ENCODE data around the gene FBXO7.

FBXO7 gene

GRCh38 chr22:32531228-32531627, 56.6 kb downstream of the FBXO7 start:
- TF ChIP-seq REST (IDR thresholded peaks at IDR 0.05; ENCODE audit: insufficient replicate concordance, low read depth), result no peak
- no peak for TF ChIP-seq GABPA (IDR thresholded peaks at IDR 0.05; ENCODE audit: low read depth)
- no peak for TF ChIP-seq CTCF (IDR thresholded peaks at IDR 0.05; ENCODE audit: insufficient read depth, low read length)
- TF ChIP-seq POLR2AphosphoS5 (IDR thresholded peaks at IDR 0.05; ENCODE audit: low read depth), result no peak
- TF ChIP-seq SPI1 (IDR thresholded peaks at IDR 0.05; ENCODE audit: borderline replicate concordance, low read depth), result no peak

GRCh38 chr22:32531931-32532819, 57.6 kb downstream of the FBXO7 start:
- DNase-seq (ENCODE audit: low read depth in 1 of 2, low spot score in 1 of 2), result no peak
- no peak overlapping the region for H3K27ac ChIP-seq (replicated peaks)
- H3K27me3 ChIP-seq (ENCODE audit: insufficient read depth, poor library complexity, severe bottlenecking), result peaks cover 5% of the 10 kb centered on the region
- H3K4me3 ChIP-seq (replicated peaks; ENCODE audit: insufficient read depth, low read length), result no peak overlapping the region
- TF ChIP-seq SPI1 (IDR thresholded peaks at IDR 0.05; ENCODE audit: borderline replicate concordance, low read depth) (no peak), CTCF (IDR thresholded peaks at IDR 0.05; ENCODE audit: insufficient read depth, low read length) (no peak), POLR2AphosphoS5 (IDR thresholded peaks at IDR 0.05; ENCODE audit: low read depth) (no peak), REST (IDR thresholded peaks at IDR 0.05; ENCODE audit: insufficient replicate concordance, low read depth) (no peak), GABPA (IDR thresholded peaks at IDR 0.05; ENCODE audit: low read depth) (no peak)

More at GRCh38 chr22:32531228-32531627, 56.6 kb downstream of the FBXO7 start:
- no peak for DNase-seq (ENCODE audit: low read depth in 1 of 2, low spot score in 1 of 2)
- Histone ChIP-seq H3K27ac (replicated peaks) (no peak overlapping the region), H3K27me3 (ENCODE audit: insufficient read depth, poor library complexity, severe bottlenecking) (peaks cover 5% of the 10 kb centered on the region), H3K4me3 (replicated peaks; ENCODE audit: insufficient read depth, low read length) (no peak overlapping the region)

DNA sequence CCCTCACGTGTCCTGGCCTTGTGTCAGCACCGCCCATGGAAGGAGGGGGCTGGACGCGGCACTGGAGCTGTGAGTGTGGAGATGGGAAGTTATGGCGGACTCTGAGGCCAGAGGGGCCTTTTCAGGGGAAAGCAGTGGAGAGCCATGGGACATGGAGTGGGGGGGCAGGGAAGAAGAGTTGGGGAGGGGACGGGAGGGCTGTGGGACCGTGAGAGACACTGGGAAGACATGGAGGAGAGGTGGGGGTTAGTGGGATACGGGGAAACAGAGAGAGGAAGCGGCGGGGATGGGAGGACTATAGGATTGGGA, 58.2 kb downstream of the FBXO7 start:
- no peak for DNase-seq (ENCODE audit: low read depth in 1 of 2, low spot score in 1 of 2)
- Histone ChIP-seq H3K27ac (replicated peaks) (no peak overlapping the region), H3K4me3 (replicated peaks; ENCODE audit: insufficient read depth, low read length) (no peak overlapping the region), H3K27me3 (ENCODE audit: insufficient read depth, poor library complexity, severe bottlenecking) (peaks cover 5% of the 10 kb centered on the region)
- TF ChIP-seq REST (IDR thresholded peaks at IDR 0.05; ENCODE audit: insufficient replicate concordance, low read depth) (no peak), POLR2AphosphoS5 (IDR thresholded peaks at IDR 0.05; ENCODE audit: low read depth) (no peak), SPI1 (IDR thresholded peaks at IDR 0.05; ENCODE audit: borderline replicate concordance, low read depth) (no peak), GABPA (IDR thresholded peaks at IDR 0.05; ENCODE audit: low read depth) (no peak), CTCF (IDR thresholded peaks at IDR 0.05; ENCODE audit: insufficient read depth, low read length) (no peak)

All from HL-60 (cell line).